ENCODE data around the gene DGKA. TPM values are rescaled to one million over a fixed set of nuclear protein-coding genes. Genes with fewer than 3 reads are reported as not detected.

DGKA gene
- total and polyA plus RNA-seq, 4 donors: 19.5 to 35.0 (median 33.2) TPM

DNA sequence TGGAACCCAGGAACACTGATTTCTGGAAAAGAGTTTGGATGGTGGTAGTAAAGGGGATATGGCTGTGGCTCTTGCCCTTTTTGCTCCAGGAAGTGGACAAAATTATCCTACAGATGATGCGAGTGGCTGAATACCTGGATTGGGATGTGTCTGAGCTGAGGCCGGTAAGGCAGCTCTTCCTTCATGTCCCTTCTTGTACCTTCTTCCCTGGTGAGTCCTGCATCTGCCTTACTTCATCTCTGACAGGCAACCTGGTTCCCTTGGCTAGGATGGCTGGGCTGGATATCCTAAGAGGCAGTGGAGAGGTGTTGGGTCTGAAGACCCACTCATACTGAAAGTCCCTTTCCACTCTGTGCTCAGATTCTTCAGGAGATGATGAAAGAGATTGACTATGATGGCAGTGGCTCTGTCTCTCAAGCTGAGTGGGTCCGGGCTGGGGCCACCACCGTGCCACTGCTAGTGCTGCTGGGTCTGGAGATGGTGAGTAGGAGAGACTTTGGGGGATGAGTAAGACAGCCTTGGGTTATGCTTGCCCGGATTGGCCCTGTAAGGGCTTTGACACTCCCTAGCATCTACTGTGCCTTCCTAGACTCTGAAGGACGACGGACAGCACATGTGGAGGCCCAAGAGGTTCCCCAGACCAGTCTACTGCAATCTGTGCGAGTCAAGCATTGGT is 8.0 kb downstream of the DGKA start:
- Histone ChIP-seq H3K4me3 (ENCODE audit: low read depth, low read length) (no peak overlapping the region), H3K27me3 (ENCODE audit: control insufficient read depth, insufficient read depth, low read length) (peaks cover 20% of the 10 kb centered on the region), H3K9me3 (ENCODE audit: control insufficient read depth, insufficient read depth, low read length) (no peaks in the 10 kb centered on the region), H3K27ac (ENCODE audit: low read depth, low read length) (no peak overlapping the region), H3K36me3 (ENCODE audit: control insufficient read depth, insufficient read depth, low read length) (peaks cover 4% of the 10 kb centered on the region), H3K4me1 (ENCODE audit: control insufficient read depth, insufficient read depth, low read length) (peaks cover 24% of the 10 kb centered on the region)
- no peak for DNase-seq (ENCODE audit: low read depth in 4 of 6, low spot score in 6 of 6)
- WGBS (ENCODE audit: insufficient coverage): 100% methylated on average over 6 of the region's 8 CpGs

DNA sequence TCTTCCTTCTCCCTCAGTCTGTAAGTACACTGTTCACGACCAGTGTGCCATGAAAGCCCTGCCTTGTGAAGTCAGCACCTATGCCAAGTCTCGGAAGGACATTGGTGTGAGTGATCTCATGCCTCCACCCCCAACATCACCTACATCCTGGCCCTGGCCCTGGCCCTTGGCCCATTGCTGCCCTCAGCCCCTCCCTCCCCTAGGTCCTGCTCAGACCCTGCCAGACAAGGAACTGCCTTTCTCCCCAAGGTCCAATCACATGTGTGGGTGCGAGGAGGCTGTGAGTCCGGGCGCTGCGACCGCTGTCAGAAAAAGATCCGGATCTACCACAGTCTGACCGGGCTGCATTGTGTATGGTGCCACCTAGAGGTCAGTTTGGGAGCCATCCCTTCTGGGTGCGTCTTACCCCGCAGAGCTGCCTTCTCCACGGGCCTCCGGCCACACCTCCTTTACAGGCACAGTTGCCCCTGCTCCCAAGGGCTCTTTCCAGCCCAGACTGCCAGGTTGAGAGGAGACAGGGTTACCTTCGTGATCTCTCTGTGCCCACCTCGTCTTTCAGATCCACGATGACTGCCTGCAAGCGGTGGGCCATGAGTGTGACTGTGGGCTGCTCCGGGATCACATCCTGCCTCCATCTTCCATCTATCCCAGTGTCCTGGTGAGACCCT is 9.2 kb downstream of the DGKA start:
- Histone ChIP-seq H3K4me1 (ENCODE audit: control insufficient read depth, insufficient read depth, low read length) (peaks cover 24% of the 10 kb centered on the region), H3K27ac (ENCODE audit: low read depth, low read length) (peak overlapping the region; percentile 48), H3K9me3 (ENCODE audit: control insufficient read depth, insufficient read depth, low read length) (no peaks in the 10 kb centered on the region), H3K27me3 (ENCODE audit: control insufficient read depth, insufficient read depth, low read length) (peaks cover 8% of the 10 kb centered on the region), H3K36me3 (ENCODE audit: control insufficient read depth, insufficient read depth, low read length) (peaks cover 8% of the 10 kb centered on the region), H3K4me3 (ENCODE audit: low read depth, low read length) (peak overlapping the region; percentile 22)
- DNase-seq (ENCODE audit: low read depth in 4 of 6, low spot score in 6 of 6): peak in 4 of 6 donors; percentile 61 to 94 (median 78)
- WGBS (ENCODE audit: insufficient coverage): 4% methylated on average over 12 of the region's 18 CpGs

DNA sequence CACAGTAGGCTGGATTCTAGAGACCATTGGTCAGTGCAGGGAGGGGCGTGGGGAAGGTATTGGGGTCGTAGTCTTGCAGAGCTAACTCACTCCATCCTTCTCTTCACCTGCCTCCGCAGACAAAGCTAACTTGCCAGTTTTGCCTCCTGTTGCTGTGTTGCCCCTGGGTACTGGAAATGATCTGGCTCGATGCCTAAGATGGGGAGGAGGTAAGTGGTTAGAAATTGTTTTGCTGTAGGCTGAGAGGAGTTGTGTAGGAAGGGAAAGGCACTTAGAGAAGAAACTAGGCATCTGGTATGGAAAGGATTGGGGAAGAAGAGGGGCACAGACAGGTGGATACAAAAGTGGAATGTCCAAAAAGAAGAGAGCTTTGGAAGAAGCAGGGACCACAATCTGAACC is 11.1 kb downstream of the DGKA start:
- H3K27me3 ChIP-seq (ENCODE audit: control insufficient read depth, insufficient read depth, low read length): no peaks in the 10 kb centered on the region
- 75% methylated on average over 1 of the region's 4 CpGs for WGBS (ENCODE audit: insufficient coverage)
- peaks cover 8% of the 10 kb centered on the region for H3K36me3 ChIP-seq (ENCODE audit: control insufficient read depth, insufficient read depth, low read length)

DNA sequence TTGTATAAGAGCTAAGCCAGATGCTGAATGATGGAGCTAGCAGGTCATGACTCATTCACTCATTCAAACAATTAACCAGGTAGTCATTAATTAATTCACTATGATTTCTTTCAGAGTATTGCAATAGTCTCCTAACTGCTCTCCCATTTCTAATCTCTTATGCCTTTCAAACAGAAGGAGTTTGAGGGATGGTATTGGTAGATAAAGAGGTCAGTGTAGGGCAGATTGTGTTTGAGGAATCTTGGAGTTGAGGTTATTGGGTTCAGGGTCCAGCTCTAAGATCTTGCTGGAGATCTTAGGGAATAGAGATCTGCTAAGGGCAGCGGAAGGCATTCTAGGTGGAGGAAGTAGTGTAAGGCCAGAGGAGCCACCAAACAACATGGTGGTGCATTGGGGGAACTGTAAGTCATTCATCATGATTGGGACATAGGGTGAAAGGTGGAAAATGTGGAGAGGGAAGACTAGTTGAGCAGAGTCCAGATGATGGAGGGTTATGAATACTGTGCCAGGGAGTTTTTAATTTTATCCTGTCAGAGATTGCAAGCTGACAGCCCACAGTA is 11.7 kb downstream of the DGKA start:
- no peak for DNase-seq (ENCODE audit: low read depth in 4 of 6, low spot score in 6 of 6)
- Histone ChIP-seq H3K36me3 (ENCODE audit: control insufficient read depth, insufficient read depth, low read length) (peaks cover 8% of the 10 kb centered on the region), H3K27me3 (ENCODE audit: control insufficient read depth, insufficient read depth, low read length) (no peaks in the 10 kb centered on the region), H3K27ac (ENCODE audit: low read depth, low read length) (no peak overlapping the region), H3K9me3 (ENCODE audit: control insufficient read depth, insufficient read depth, low read length) (no peaks in the 10 kb centered on the region), H3K4me3 (ENCODE audit: low read depth, low read length) (no peak overlapping the region), H3K4me1 (ENCODE audit: control insufficient read depth, insufficient read depth, low read length) (peaks cover 17% of the 10 kb centered on the region)
- WGBS (ENCODE audit: insufficient coverage): 94% methylated on average over 1 of the region's 1 CpG

More for the DNA sequence above, 11.1 kb downstream of the DGKA start:
- H3K4me1 ChIP-seq (ENCODE audit: control insufficient read depth, insufficient read depth, low read length): peaks cover 17% of the 10 kb centered on the region
- H3K4me3 ChIP-seq (ENCODE audit: low read depth, low read length): no peak overlapping the region
- H3K27ac ChIP-seq (ENCODE audit: low read depth, low read length): no peak overlapping the region
- no peaks in the 10 kb centered on the region for H3K9me3 ChIP-seq (ENCODE audit: control insufficient read depth, insufficient read depth, low read length)
- no peak for DNase-seq (ENCODE audit: low read depth in 4 of 6, low spot score in 6 of 6)

DNA sequence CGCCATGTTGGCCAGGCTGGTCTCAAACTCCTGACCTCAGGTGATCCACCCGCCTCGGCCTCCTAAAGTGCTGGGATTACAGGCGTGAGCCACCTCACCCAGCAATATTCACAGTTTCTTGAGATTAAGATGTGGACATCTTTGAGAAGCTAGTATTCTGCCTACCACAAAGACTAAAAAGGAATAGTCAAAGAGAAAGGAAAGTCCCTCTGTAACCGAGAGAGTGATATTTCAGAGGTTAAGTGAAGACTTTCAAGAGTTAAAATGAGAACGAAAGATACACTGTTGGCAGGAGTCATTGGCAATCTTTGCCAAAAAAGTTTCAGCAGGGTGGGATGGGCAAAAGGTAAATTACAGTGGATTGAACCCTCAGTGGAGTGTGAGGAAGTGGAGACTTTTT is 15.6 kb downstream of the DGKA start:
- Histone ChIP-seq H3K4me3 (ENCODE audit: low read depth, low read length) (no peak overlapping the region), H3K4me1 (ENCODE audit: control insufficient read depth, insufficient read depth, low read length) (no peaks in the 10 kb centered on the region), H3K27me3 (ENCODE audit: control insufficient read depth, insufficient read depth, low read length) (no peaks in the 10 kb centered on the region), H3K36me3 (ENCODE audit: control insufficient read depth, insufficient read depth, low read length) (peaks cover 11% of the 10 kb centered on the region), H3K9me3 (ENCODE audit: control insufficient read depth, insufficient read depth, low read length) (no peaks in the 10 kb centered on the region), H3K27ac (ENCODE audit: low read depth, low read length) (no peak overlapping the region)
- WGBS (ENCODE audit: insufficient coverage): 75% methylated on average over 2 of the region's 6 CpGs
- no peak for DNase-seq (ENCODE audit: low read depth in 4 of 6, low spot score in 6 of 6)

DNA sequence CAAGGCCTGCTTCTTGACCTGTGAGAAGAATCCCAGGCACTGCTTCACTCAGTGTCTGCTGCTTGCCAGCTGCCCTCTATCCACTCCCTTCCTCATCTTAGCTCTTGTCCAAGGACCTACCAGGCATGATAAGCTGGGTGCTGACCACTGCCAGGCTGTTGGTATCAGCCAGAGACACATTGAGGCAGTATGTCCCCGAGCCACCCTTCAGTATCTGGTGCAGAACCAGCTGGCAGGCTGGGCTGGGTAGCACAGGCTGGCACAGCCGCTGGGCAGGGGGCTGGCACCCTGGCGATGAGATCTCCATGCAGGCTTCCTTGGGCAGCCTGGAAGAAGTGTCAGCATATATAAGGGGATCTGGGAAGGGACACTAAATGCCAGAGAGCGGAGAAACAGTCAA is 24.4 kb downstream of the DGKA start:
- H3K36me3 ChIP-seq (ENCODE audit: control insufficient read depth, insufficient read depth, low read length): peaks cover 21% of the 10 kb centered on the region
- H3K4me1 ChIP-seq (ENCODE audit: control insufficient read depth, insufficient read depth, low read length): no peaks in the 10 kb centered on the region
- WGBS (ENCODE audit: insufficient coverage): 69% methylated on average over 3 of the region's 4 CpGs
- no peak overlapping the region for H3K27ac ChIP-seq (ENCODE audit: low read depth, low read length)
- no peaks in the 10 kb centered on the region for H3K27me3 ChIP-seq (ENCODE audit: control insufficient read depth, insufficient read depth, low read length)
- H3K4me3 ChIP-seq (ENCODE audit: low read depth, low read length): no peak overlapping the region
- H3K9me3 ChIP-seq (ENCODE audit: control insufficient read depth, insufficient read depth, low read length): no peaks in the 10 kb centered on the region
- no peak for DNase-seq (ENCODE audit: low read depth in 4 of 6, low spot score in 6 of 6)

DNA sequence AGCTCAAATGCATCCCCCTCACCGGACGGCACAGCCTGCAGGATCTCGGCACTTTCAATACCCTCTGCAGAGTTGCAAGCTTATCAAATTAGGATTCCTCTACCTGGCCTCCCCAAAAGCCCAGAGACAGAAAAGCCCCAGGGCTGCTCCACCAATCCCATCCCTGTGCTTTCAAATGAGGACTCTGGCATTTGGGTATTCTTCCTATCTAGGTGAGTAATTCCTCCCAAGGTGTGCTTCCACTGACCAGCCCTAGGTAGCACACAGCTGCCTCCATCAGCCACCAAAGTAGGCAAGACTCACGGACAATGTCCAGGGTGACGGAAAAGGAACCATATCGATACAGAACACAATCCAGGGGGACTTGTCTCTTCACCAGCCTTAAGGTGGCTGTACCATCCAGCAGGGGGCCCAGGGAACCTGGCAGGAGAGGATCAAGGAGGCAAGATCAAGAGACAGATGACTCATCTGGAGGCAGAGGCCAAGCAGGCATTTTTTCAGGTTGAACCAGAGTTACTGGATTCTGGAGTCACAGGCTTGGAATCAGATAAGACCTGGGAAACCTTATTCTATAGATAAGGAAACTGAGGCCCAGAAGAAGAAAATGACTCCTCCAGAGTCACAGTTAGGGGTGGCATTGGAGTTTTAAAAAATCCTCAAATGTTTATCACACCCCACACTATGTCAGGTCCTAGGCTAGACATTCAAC is 25.0 kb downstream of the DGKA start:
- H3K27ac ChIP-seq (ENCODE audit: low read depth, low read length): no peak overlapping the region
- no peak for DNase-seq (ENCODE audit: low read depth in 4 of 6, low spot score in 6 of 6)
- no peaks in the 10 kb centered on the region for H3K4me1 ChIP-seq (ENCODE audit: control insufficient read depth, insufficient read depth, low read length)
- peaks cover 21% of the 10 kb centered on the region for H3K36me3 ChIP-seq (ENCODE audit: control insufficient read depth, insufficient read depth, low read length)
- H3K27me3 ChIP-seq (ENCODE audit: control insufficient read depth, insufficient read depth, low read length): no peaks in the 10 kb centered on the region
- no peak overlapping the region for H3K4me3 ChIP-seq (ENCODE audit: low read depth, low read length)
- 92% methylated on average over 6 of the region's 6 CpGs for WGBS (ENCODE audit: insufficient coverage)
- H3K9me3 ChIP-seq (ENCODE audit: control insufficient read depth, insufficient read depth, low read length): no peaks in the 10 kb centered on the region

DNA sequence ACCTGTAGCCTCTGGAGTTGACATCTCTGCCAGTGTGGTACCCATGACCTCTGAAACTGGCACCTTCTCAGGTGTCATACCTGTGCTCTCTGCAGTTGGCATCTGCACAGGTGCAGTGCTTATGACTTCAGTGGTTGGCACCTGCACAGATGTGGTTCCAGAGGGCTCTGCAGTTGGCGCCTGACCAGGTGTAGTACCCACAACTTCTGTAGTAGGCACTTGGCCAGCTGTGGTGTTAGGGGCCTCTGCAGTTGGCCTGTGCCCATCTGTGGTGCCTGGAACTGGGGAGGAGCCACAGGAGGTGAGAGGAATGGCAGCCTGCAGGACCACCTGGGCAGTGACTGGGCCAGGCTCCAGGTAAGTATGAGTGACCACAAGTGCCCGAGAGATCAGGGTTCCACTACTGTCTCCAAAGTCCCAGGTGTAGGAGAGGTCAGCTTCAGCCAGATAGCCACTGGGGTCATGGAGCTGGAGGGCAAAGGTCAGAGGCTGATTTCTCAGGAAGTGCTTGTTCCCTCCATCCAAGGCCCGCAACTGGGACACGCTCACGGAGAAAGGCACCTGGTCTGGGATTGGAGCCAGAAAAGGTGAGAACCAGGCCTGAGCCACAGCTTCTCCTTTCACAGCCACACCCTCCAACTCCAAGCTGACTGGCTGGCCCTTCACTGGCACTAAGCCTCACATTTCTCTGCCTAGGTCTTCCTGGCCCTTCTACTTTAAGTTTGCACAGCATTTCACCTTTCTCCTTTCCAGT is 26.3 kb downstream of the DGKA start:
- WGBS (ENCODE audit: insufficient coverage): 90% methylated on average over 5 of the region's 5 CpGs
- peaks cover 12% of the 10 kb centered on the region for H3K36me3 ChIP-seq (ENCODE audit: control insufficient read depth, insufficient read depth, low read length)
- no peaks in the 10 kb centered on the region for H3K9me3 ChIP-seq (ENCODE audit: control insufficient read depth, insufficient read depth, low read length)
- no peak overlapping the region for H3K4me3 ChIP-seq (ENCODE audit: low read depth, low read length)
- H3K27ac ChIP-seq (ENCODE audit: low read depth, low read length): no peak overlapping the region
- H3K27me3 ChIP-seq (ENCODE audit: control insufficient read depth, insufficient read depth, low read length): no peaks in the 10 kb centered on the region
- no peak for DNase-seq (ENCODE audit: low read depth in 4 of 6, low spot score in 6 of 6)
- no peaks in the 10 kb centered on the region for H3K4me1 ChIP-seq (ENCODE audit: control insufficient read depth, insufficient read depth, low read length)

DNA sequence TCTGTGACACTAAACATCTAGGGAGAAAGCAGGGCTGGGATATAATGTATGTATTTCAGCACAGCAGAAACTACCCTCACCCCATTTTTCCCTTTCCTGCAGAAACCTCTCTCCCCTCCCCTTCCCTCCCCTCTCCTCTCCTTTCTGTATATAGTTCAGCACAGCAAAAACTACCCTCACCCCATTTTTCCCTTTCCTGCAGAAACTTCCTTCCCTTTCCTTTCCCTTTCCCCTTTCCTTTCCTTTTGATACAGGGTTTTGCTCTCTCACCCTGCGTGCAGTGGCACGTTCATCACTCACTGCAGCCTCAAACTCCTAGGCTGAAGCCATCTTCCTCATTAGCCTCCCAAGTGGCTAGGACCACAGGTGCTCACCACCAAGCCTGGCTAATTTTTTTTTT is 32.8 kb downstream of the DGKA start:
- peaks cover 17% of the 10 kb centered on the region for H3K4me1 ChIP-seq (ENCODE audit: control insufficient read depth, insufficient read depth, low read length)

More for the DNA sequence above, 32.8 kb downstream of the DGKA start:
- DNase-seq (ENCODE audit: low read depth in 4 of 6, low spot score in 6 of 6): no peak
- Histone ChIP-seq H3K27me3 (ENCODE audit: control insufficient read depth, insufficient read depth, low read length) (no peaks in the 10 kb centered on the region), H3K27ac (ENCODE audit: low read depth, low read length) (no peak overlapping the region), H3K4me3 (ENCODE audit: low read depth, low read length) (no peak overlapping the region), H3K36me3 (ENCODE audit: control insufficient read depth, insufficient read depth, low read length) (no peaks in the 10 kb centered on the region), H3K9me3 (ENCODE audit: control insufficient read depth, insufficient read depth, low read length) (no peaks in the 10 kb centered on the region)
- WGBS (ENCODE audit: insufficient coverage): 93% methylated on average over 2 of the region's 2 CpGs

All from spinal cord (tissue), 10 donors.